HUDEP-2 (cell line): ENCODE measurements around the gene TUBB8.
"Not testable (repeated sequence)": the region's sequence is repeated elsewhere in the genome, so short reads cannot be mapped to it uniquely, and the experiment has no call there.

Experiments
- DNase-seq, 76 experiments: peaks; one replicate each; lab custom pipeline; 2025; ENCODE audit not compliant: unreplicated experiment in 76 of 76; lab: John Stamatoyannopoulos, UW

The TUBB8 gene

DNA sequence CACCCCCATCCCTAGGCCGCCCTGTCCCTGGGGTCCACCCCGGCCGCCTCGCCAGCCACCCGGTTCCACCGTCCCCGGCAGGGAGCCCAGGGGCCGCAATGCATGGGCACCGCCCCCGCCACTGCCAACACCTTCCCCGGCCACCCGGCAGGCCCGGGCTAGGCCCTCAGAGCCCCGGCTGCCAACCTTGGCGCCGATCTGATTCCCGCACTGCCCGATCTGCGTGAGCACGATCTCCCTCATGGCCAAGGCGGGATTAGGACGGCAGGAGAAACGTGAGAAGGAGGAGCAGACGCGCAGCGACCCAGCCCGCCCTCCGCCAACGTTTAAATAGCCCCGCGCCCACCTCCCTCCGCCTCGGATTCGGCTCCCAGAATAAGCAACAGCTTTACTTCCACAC, at the start of gene TUBB8:
Gene TUBB8, minus strand, starts transcription at position 301 of the 400 bp plus-strand sequence. Its CDS starts 58 bp downstream, at position 243.
- no peak for DNase-seq

DNA sequence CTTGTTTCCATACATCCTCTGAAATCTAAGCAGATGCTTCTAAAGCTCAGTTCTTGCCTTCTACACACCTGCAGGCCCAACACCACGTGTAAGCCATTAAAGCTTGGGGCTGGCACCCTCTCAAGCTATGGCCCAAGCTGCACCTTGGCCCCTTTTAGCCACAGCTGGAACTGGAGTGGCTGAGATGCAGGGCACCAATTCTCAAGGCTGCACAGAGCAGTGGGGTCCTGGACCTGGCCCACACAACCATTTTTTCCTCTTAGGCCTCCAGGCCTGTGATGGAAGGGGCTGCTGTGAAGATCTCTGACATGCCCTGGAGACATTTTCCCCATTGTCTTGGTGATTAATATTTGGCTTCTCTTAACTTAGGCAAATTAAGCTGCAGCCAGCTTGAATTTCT, 47.4 kb upstream of the TUBB8 start:
- no peak for DNase-seq

- no peak for DNase-seq
Measured at GRCh38 chr10:95356-96115, 46.4 kb upstream of the TUBB8 start.

GRCh38 chr10:94613-95012, 45.5 kb upstream of the TUBB8 start:
- DNase-seq: no peak

GRCh38 chr10:92846-93245, 43.8 kb upstream of the TUBB8 start:
- DNase-seq: no peak

DNA sequence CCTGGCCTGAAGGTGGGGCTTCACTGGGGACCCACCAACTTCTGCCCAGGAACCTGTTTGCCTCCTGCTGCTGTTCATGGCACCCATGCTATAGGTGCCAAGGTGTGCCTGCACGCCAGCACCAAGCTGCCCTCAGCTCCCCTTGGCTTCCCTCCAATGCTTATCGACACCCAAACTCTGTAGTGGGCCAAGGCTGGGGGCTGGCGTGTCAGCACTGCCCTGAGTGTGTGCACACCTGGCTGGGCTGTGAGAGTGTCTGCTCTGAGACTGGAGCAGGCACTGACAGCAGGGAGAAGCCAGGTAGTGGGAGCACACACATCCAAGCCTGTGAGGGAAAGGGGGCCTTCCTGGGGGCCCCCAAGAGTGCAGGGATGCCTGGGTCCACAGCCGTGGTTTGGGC, 43.1 kb upstream of the TUBB8 start:
- no peak for DNase-seq

DNA sequence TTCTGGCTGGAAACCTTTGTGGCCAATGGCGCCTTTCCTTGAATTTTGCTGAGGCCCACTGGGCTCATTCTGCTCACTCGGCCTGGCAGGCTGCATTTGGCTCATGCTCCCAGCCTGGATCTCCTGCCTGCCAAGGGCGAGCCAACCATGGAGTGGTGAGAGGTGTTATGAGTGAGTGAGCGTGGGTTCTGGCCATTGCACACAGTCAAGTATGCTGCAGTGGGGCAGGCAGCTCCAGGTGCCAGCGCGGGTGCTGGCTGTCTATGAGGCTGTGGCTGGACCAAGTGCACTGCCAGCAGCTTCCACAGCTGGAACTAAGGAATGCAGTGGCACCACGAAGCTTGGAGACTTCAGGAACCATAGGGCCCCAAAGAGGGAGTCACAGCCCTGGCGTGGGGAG, 42.2 kb upstream of the TUBB8 start:
- no peak for DNase-seq

DNA sequence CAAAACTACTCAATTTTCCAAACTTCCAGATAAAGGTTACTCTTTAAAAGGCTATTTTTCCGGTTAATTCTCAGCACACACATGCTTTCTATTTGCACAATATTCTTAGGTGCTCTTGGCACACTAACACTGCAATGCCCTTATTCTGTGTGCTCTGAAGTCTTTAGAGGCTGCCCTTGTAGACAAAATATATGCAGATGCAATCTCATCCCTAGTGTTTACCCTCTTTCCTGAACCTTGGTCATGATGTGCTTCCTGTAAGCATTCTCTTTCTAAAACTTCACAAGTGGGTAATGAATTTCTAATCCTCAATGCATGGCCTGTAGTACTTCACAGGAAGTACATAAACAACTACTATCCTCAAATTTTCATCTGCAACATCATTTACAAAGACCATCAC, 41.1 kb upstream of the TUBB8 start:
- no peak for DNase-seq

GRCh38 chr10:89248-89647, 40.2 kb upstream of the TUBB8 start:
- DNase-seq: no peak

- DNase-seq: peak in 23 of 76 experiments; percentile 4 to 59 (median 19)
Measured at GRCh38 chr10:88253-88652, 39.2 kb upstream of the TUBB8 start.

DNA sequence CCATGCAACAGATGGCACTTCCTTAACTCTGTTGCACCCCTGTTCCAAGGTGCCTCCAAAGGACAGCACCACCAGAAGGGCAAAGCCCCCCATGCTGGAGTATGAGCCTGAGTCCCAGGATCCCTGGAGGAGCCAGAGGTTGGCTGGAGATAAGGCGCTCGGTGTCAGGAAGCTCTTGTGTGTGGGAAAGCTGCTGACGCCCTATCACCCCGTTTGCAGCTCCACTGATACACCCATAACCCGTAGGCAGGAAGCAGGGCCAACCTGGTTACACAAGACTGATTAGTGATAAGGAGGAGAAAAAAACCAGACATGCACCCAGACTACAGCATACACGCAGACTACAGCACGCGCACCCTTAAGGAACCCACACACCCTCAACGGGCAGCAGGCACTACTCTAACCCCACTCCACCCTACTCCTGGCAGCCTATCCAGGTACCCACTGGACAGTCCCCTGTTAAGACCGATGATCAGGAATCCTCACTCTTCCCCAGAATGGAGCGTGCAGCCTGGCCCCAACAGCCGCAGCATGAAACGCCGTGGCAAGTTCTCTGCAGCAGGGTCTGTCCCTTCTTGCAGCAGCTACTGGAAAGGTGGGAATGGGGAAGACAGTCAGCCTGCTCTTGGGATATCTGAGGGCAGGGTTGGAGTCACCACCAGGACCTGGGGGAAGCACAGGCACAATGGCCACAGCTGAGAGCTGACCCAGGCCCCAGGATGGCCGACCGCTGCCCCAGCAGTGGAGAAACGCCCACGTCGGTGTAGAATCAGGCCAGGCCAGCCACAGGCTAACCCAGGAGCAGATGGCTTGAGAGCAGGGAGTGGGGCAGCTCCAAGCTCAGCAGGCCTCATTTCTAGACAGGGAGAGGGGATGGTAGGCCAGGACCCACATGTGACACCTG, 38.3 kb upstream of the TUBB8 start:
- DNase-seq: peak in 65 of 76 experiments; percentile 4 to 78 (median 36)

- DNase-seq: no peak
Measured at GRCh38 chr10:86031-86430, 36.9 kb upstream of the TUBB8 start.

GRCh38 chr10:85044-85443, 35.9 kb upstream of the TUBB8 start:
- no peak for DNase-seq

- no peak for DNase-seq
Measured at GRCh38 chr10:83930-84530, 34.9 kb upstream of the TUBB8 start.

DNA sequence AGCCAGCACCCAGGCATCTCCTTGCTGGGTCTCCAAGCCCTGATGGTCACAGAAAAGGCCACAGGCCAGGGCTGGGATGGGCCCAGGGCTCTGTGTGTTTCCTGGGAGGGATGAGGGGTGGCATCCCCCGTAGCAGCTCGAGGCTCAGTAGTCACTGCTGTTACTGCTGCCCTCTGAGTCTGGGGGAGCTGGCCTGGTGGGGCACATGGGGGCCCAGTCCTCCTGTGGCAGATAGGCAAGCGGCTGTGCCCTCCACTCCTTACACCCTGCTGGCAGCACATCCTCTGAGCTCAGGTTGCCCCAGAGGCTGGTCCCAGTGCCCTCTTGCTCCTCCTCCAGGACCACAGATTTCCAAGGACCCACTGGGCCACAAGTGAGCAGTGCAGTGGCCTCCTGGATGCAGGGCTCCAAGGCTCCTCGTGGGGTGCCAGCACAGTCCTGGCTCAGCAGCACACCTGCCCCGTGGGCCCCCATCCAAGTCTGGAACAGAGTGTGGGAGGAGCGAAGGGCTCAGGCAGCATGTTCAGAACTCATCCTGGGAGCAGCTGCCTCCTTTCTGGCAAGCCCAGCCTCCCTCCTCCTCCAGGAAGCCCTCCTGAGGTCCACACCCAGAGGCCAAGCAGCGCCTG, 31.5 kb upstream of the TUBB8 start:
- no peak for DNase-seq

DNA sequence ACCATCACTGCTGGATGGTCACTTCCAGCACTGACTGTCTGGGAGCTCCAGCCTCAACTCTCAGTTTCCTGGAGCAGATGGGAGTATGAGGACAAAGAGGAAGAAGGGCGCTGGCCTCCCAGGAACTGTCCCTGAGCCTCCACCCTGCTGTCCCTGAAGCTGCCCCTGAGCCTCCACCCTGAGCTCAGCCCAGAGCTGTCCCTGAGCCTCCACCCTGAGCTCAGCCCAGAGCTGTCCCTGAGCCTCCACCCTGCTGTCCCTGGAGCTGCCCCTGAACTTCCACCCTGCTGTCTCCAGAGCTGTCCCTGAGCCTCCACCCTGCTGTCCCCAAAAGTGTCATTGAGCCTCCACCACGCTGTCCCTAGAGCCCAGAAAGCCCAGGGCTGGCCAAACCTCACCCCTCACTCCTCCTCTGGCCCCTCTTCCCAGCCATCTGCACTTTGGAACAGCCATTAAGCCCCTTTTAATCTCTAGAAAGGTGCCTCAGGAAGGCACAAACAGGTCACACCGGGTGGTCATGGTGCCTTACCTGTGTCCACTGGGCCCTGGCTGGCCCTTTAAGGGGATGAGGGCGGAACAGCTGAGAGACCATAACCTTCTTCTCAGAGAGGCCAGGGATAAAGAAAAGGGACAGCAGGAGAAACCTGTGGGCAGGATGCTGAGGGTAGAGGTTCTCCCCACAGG, 30.6 kb upstream of the TUBB8 start:
- no peak for DNase-seq

- no peak for DNase-seq
Measured at GRCh38 chr10:78556-78955, 29.5 kb upstream of the TUBB8 start.

GRCh38 chr10:74266-74621, 25.1 kb upstream of the TUBB8 start:
- not testable (repeated sequence) for DNase-seq

DNA sequence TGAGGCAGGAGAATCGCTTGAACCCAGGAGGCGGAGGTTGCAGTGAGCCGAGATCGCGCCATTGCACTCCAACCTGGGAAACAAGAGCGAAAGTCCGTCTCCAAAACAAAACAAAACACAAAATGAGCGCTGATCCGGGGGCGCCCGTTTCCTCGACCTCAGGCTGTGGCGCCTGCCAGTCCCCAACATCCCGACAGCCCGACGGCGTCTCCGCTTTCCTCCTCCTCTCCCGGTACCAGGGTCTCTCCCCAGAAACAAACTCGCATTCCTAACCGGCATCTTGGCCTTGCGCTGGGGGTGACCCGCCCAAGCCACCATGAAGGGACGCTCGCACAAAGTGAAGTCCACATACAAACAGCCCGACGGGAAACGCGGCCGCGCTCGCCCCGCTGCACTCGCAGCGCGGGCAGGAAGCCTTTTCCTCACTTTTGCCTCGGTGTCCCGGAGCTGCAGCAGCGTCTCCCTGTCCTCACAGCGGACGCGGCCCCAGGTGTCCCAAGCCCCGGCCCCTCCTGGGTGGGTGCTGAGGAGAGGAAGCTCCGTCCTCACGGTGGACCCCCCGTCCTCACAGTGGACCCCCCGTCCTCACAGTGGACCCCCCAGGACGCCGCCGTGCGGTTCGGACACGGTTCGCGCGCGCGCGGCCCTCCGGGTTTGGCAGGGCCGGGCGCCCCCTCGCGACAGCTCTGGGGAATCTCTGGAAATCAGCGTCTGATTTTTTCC, 24.6 kb upstream of the TUBB8 start:
- DNase-seq: peak in 21 of 76 experiments; percentile 3 to 34 (median 14)

DNA sequence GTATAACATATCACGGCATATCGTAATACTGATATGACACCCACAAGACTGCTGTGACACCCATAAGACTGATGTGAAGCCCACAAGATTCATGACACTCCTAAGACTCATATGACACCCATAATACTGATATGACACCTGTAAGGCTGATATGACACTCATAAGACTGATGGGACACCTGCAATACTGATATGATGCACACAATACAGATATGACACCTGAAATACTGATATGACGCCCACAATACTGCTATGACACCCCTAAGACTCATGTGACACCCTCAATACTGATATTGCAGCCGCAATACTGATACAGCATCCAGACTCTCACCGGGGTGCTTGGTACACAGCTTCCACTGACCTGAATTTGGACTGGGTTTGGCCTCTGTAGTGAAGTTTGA, 19.1 kb upstream of the TUBB8 start:
- peak in 1 of 76 experiments; percentile 3 for DNase-seq
